Adrenal gland (tissue), 5 donors: ENCODE data around the gene GASK1A.

Source experiments
- CTCF ChIP-seq, 6 experiments: fragments of 450-650 bp in 4 of 6; fragments of 200-600 bp in 2 of 6; sonication (generic) in 1 of 6; IDR thresholded peaks; 1 replicate in 5 of 6; 2 replicates in 1 of 6; pipeline versions ENCODE4 v1.5.1 to v1.8.0; 2016 to 2021; ENCODE audit warnings: antibody characterized with exemption in 6 of 6, mild to moderate bottlenecking in 2 of 6, moderate library complexity in 1 of 6
- POLR2A ChIP-seq, 2 donors: fragments of 450-650 bp; IDR thresholded peaks; one replicate each; pipeline ENCODE4 v1.6.1; 2017; ENCODE audit warnings: antibody characterized with exemption in 2 of 2, mild to moderate bottlenecking in 2 of 2, moderate library complexity in 1 of 2
- donor health status: DM: no; HTN: no; CAD: no.

GRCh38 chr3:42960786-42961185 is 18.3 kb upstream of the GASK1A start:
- TF ChIP-seq CTCF (IDR thresholded peaks at IDR 0.05) (no peak), POLR2A (IDR thresholded peaks at IDR 0.05) (no peak)
